ENCODE measurements around the gene C1QTNF12.

- peak in 1 of 6 experiments; percentile 30 for TF ChIP-seq CTCF (IDR thresholded peaks at IDR 0.05)
- TF ChIP-seq POLR2A (IDR thresholded peaks at IDR 0.05), result no peak
Observed at GRCh38 chr1:1264868-1265272, 18.3 kb upstream of the C1QTNF12 start.

Data from esophagus squamous epithelium (tissue), 4 donors.